ENCODE data around the gene CTDNEP1.

The CTDNEP1 gene

GRCh38 chr17:7219229-7219811, 32.2 kb downstream of the CTDNEP1 start:
- ChIA-PET CTCF (interaction anchor here (0.6 kb wide), 2 partner anchors 28 to 60 kb away, joined by 3 read pairs; no protein-coding TSS in a partner anchor), POLR2A (interaction anchor here (0.6 to 9.3 kb wide), 16 partner anchors 10 to 184 kb away, joined by 3 to 166 read pairs (median 4); partner anchors contain the start of genes DVL2, GABARAP, NEURL4 and PHF23)
- no peak for TF ChIP-seq L3MBTL2 (conservative IDR thresholded peaks at IDR 0.05)
- no peak for TF ChIP-seq CTBP1 (IDR thresholded peaks at IDR 0.05; ENCODE audit: borderline replicate concordance)
- TF ChIP-seq SUZ12 (IDR thresholded peaks at IDR 0.05): no peak
- no peak for TF ChIP-seq HDGF (IDR thresholded peaks at IDR 0.05; ENCODE audit: borderline replicate concordance)
- TF ChIP-seq ARNT (IDR thresholded peaks at IDR 0.05): no peak
- no peak for TF ChIP-seq ZNF384 (IDR thresholded peaks at IDR 0.05)
- TF ChIP-seq FOXA1 (IDR thresholded peaks at IDR 0.05): no peak
- TF ChIP-seq BHLHE40 (IDR thresholded peaks at IDR 0.05; ENCODE audit: borderline replicate concordance): no peak
- TF ChIP-seq, protein P1, sequence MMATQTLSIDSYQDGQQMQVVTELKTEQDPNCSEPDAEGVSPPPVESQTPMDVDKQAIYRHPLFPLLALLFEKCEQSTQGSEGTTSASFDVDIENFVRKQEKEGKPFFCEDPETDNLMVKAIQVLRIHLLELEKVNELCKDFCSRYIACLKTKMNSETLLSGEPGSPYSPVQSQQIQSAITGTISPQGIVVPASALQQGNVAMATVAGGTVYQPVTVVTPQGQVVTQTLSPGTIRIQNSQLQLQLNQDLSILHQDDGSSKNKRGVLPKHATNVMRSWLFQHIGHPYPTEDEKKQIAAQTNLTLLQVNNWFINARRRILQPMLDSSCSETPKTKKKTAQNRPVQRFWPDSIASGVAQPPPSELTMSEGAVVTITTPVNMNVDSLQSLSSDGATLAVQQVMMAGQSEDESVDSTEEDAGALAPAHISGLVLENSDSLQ (IDR thresholded peaks at IDR 0.05): no peak
- no peak for TF ChIP-seq FOXK2 (IDR thresholded peaks at IDR 0.05)
- TF ChIP-seq NFRKB (IDR thresholded peaks at IDR 0.05): no peak
- no peak for DNase-seq (ENCODE audit: extremely low spot score)

- no peak for TF ChIP-seq SP1 (IDR thresholded peaks at IDR 0.05)
- TF ChIP-seq ARNT (IDR thresholded peaks at IDR 0.05): no peak
- no peak for TF ChIP-seq ZNF384 (IDR thresholded peaks at IDR 0.05)
- no peak for TF ChIP-seq ELF4 (IDR thresholded peaks at IDR 0.05)
- no peak for TF ChIP-seq HDGF (IDR thresholded peaks at IDR 0.05; ENCODE audit: borderline replicate concordance)
- TF ChIP-seq FOXA1 (IDR thresholded peaks at IDR 0.05): no peak
- no peak for TF ChIP-seq FOXK2 (IDR thresholded peaks at IDR 0.05)
- TF ChIP-seq, protein P1 (IDR thresholded peaks at IDR 0.05): no peak
- no peak for TF ChIP-seq FOXM1 (IDR thresholded peaks at IDR 0.05; ENCODE audit: borderline replicate concordance)
- no peak for TF ChIP-seq SUZ12 (IDR thresholded peaks at IDR 0.05)
- no peak for TF ChIP-seq CTBP1 (IDR thresholded peaks at IDR 0.05; ENCODE audit: borderline replicate concordance)
- TF ChIP-seq NFRKB (IDR thresholded peaks at IDR 0.05): no peak
- TF ChIP-seq L3MBTL2 (conservative IDR thresholded peaks at IDR 0.05): no peak
- TF ChIP-seq BHLHE40 (IDR thresholded peaks at IDR 0.05; ENCODE audit: borderline replicate concordance): no peak
- no peak for TF ChIP-seq LEF1 (IDR thresholded peaks at IDR 0.05; ENCODE audit: borderline replicate concordance)
- TF ChIP-seq TARDBP (IDR thresholded peaks at IDR 0.05): no peak
- ChIA-PET POLR2A (interaction anchor here (0.6 to 9.3 kb wide), 7 partner anchors 14 to 111 kb away, joined by 3 to 166 read pairs (median 4); partner anchors contain the start of genes DVL2, GABARAP, NEURL4 and PHF23), CTCF (interaction anchor here (0.6 kb wide), 1 partner anchor 61 kb away, joined by 3 read pairs; no protein-coding TSS in a partner anchor)
- DNase-seq (ENCODE audit: extremely low spot score): no peak
Observed at GRCh38 chr17:7218758-7219157, 32.8 kb downstream of the CTDNEP1 start.

DNA sequence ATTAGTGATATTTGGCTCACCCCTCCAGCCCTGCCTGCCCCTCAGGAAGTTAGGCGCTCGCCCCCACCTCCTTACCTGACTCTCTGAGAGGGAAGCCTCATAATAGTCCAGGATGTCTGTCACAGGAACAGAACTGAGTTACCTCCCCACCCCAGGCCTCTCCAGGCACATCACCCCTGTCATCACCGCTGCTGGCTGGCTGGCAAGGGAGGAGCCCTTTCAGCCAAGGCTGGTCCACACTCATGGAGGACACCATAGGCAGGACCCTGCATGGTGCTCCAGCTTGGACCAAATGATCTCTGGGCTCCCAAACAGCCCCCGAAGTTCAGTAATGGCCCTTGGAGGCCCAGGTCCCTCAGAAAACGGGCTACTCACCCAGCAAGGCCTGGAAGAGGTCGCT, 33.4 kb downstream of the CTDNEP1 start:
- ChIA-PET CTCF (no interaction called here), POLR2A (interaction anchor here (1.7 to 9.3 kb wide), 3 partner anchors 15 to 111 kb away, joined by 3 to 166 read pairs (median 11); partner anchors contain the start of genes DVL2, GABARAP, NEURL4 and PHF23)
- TF ChIP-seq FOXM1 (IDR thresholded peaks at IDR 0.05; ENCODE audit: borderline replicate concordance) (no peak), ARNT (IDR thresholded peaks at IDR 0.05) (no peak), BHLHE40 (IDR thresholded peaks at IDR 0.05; ENCODE audit: borderline replicate concordance) (no peak), SUZ12 (IDR thresholded peaks at IDR 0.05) (no peak), LEF1 (IDR thresholded peaks at IDR 0.05; ENCODE audit: borderline replicate concordance) (no peak), FOXA1 (IDR thresholded peaks at IDR 0.05) (no peak), SP1 (IDR thresholded peaks at IDR 0.05) (no peak), TARDBP (IDR thresholded peaks at IDR 0.05) (no peak), ELF4 (IDR thresholded peaks at IDR 0.05) (no peak)
- TF ChIP-seq, protein P1 (IDR thresholded peaks at IDR 0.05): no peak
- DNase-seq (ENCODE audit: extremely low spot score): no peak

GRCh38 chr17:7217113-7217987, 34.2 kb downstream of the CTDNEP1 start:
- no peak for TF ChIP-seq FOXK2 (IDR thresholded peaks at IDR 0.05)
- TF ChIP-seq, protein P1 (IDR thresholded peaks at IDR 0.05): no peak
- TF ChIP-seq ARNT (IDR thresholded peaks at IDR 0.05): no peak
- TF ChIP-seq L3MBTL2 (conservative IDR thresholded peaks at IDR 0.05): no peak
- TF ChIP-seq TARDBP (IDR thresholded peaks at IDR 0.05): no peak
- TF ChIP-seq SP1 (IDR thresholded peaks at IDR 0.05): no peak
- ChIA-PET CTCF (no interaction called here), POLR2A (interaction anchor here (0.6 to 9.3 kb wide), 2 partner anchors 21 to 74 kb away, joined by 3 to 166 read pairs; partner anchors contain the start of genes DVL2, GABARAP and PHF23)
- DNase-seq (ENCODE audit: extremely low spot score): peak; percentile 39

All from HEK293T (cell line).